Ishikawa (cell line): ENCODE data around the gene KDF1.

Source experiments
- CEBPB ChIP-seq: IDR thresholded peaks from 2 replicates; pipeline ENCODE4 v1.6.1; 2012
- CREB1 ChIP-seq: IDR thresholded peaks from 2 replicates; pipeline ENCODE4 v1.6.1; 2012; ENCODE audit warnings: low read depth
- EGR1 ChIP-seq: IDR thresholded peaks from 2 replicates; pipeline ENCODE4 v1.6.1; 2012
- EP300 ChIP-seq: IDR thresholded peaks from 2 replicates; pipeline ENCODE4 v1.6.1; 2012; ENCODE audit warnings: borderline replicate concordance
- FOXM1 ChIP-seq: IDR thresholded peaks from 2 replicates; pipeline ENCODE4 v1.6.1; 2012; ENCODE audit warnings: low read depth, borderline replicate concordance
- MAX ChIP-seq: IDR thresholded peaks from 2 replicates; pipeline ENCODE4 v1.6.1; 2012
- NFIC ChIP-seq: IDR thresholded peaks from 2 replicates; pipeline ENCODE4 v1.6.1; 2012
- RAD21 ChIP-seq: IDR thresholded peaks from 2 replicates; pipeline ENCODE4 v1.6.1; 2012; ENCODE audit warnings: low read depth
- TAF1 ChIP-seq: IDR thresholded peaks from 2 replicates; pipeline ENCODE4 v1.6.1; 2012; ENCODE audit warnings: low read depth, mild to moderate bottlenecking
- TCF12 ChIP-seq: IDR thresholded peaks from 2 replicates; pipeline ENCODE4 v1.6.1; 2012; ENCODE audit warnings: low read depth
- TEAD4 ChIP-seq: IDR thresholded peaks from 2 replicates; pipeline ENCODE4 v1.6.1; 2012
- YY1 ChIP-seq: IDR thresholded peaks from 2 replicates; pipeline ENCODE4 v1.6.1; 2012; ENCODE audit warnings: low read depth
- ZBTB7A ChIP-seq: IDR thresholded peaks from 2 replicates; pipeline ENCODE4 v1.6.1; 2012; ENCODE audit warnings: low read depth
- TF ChIP-seq, protein P1 (sequence below): IDR thresholded peaks from 2 replicates; pipeline ENCODE4 v1.6.1; 2012; ENCODE audit warnings: low read depth, mild to moderate bottlenecking
- TF ChIP-seq, protein P2 (sequence below): IDR thresholded peaks from 2 replicates; pipeline ENCODE4 v1.6.1; 2012

KDF1 gene

GRCh38 chr1:26986658-26987057 is 26.4 kb upstream of the KDF1 start:
- TF ChIP-seq YY1 (no peak), TCF12 (no peak), CEBPB (no peak)
- TF ChIP-seq, protein P1, sequence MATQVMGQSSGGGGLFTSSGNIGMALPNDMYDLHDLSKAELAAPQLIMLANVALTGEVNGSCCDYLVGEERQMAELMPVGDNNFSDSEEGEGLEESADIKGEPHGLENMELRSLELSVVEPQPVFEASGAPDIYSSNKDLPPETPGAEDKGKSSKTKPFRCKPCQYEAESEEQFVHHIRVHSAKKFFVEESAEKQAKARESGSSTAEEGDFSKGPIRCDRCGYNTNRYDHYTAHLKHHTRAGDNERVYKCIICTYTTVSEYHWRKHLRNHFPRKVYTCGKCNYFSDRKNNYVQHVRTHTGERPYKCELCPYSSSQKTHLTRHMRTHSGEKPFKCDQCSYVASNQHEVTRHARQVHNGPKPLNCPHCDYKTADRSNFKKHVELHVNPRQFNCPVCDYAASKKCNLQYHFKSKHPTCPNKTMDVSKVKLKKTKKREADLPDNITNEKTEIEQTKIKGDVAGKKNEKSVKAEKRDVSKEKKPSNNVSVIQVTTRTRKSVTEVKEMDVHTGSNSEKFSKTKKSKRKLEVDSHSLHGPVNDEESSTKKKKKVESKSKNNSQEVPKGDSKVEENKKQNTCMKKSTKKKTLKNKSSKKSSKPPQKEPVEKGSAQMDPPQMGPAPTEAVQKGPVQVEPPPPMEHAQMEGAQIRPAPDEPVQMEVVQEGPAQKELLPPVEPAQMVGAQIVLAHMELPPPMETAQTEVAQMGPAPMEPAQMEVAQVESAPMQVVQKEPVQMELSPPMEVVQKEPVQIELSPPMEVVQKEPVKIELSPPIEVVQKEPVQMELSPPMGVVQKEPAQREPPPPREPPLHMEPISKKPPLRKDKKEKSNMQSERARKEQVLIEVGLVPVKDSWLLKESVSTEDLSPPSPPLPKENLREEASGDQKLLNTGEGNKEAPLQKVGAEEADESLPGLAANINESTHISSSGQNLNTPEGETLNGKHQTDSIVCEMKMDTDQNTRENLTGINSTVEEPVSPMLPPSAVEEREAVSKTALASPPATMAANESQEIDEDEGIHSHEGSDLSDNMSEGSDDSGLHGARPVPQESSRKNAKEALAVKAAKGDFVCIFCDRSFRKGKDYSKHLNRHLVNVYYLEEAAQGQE = no peak

- TF ChIP-seq EP300 (no peak), MAX (no peak), EGR1 (no peak), YY1 (no peak), TCF12 (no peak)
- TF ChIP-seq, protein P2, sequence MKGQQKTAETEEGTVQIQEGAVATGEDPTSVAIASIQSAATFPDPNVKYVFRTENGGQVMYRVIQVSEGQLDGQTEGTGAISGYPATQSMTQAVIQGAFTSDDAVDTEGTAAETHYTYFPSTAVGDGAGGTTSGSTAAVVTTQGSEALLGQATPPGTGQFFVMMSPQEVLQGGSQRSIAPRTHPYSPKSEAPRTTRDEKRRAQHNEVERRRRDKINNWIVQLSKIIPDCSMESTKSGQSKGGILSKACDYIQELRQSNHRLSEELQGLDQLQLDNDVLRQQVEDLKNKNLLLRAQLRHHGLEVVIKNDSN = no peak
- TF ChIP-seq, protein P1 = no peak
Measured at GRCh38 chr1:26984291-26984690, 24.0 kb upstream of the KDF1 start.

DNA sequence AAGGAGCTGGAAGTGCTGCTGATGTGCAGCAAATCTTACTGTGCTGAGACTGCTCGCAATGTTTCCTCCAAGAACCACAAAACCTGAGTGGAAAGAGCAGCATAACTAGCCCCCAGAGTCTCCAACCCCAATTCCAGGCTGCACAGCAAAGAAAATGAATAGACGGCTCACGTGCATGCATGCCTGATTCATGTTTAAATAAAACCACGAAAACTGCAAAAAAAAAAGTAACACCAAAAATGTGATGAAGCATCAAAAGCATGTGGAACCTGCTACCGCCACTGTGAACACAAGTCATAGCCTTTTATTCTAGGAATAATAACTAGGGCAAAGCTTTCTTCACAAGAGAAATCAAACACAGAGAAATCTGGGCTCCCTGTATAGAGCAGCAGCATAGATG is 23.6 kb upstream of the KDF1 start:
- TF ChIP-seq YY1 (no peak), ZBTB7A (no peak), EGR1 (no peak), EP300 (no peak), TEAD4 (no peak), CREB1 (no peak), CEBPB (no peak), RAD21 (no peak), TAF1 (no peak), TCF12 (no peak), FOXM1 (no peak), NFIC (no peak)
- TF ChIP-seq, protein P1 = no peak
- TF ChIP-seq, protein P2 = no peak

GRCh38 chr1:26981146-26981846 is 21.0 kb upstream of the KDF1 start:
- TF ChIP-seq EP300 (no peak), NFIC (no peak)
- TF ChIP-seq, protein P2 = no peak

- TF ChIP-seq YY1 (no peak), TCF12 (no peak), TEAD4 (no peak), MAX (no peak), EGR1 (no peak), FOXM1 (no peak), CREB1 (no peak), EP300 (no peak), TAF1 (no peak), ZBTB7A (no peak), RAD21 (no peak), CEBPB (no peak), NFIC (no peak)
- TF ChIP-seq, protein P1 = no peak
- TF ChIP-seq, protein P2 = no peak
Measured at GRCh38 chr1:26978901-26979300, 18.6 kb upstream of the KDF1 start.
